ENCODE data around the gene HOXB13.

DNA sequence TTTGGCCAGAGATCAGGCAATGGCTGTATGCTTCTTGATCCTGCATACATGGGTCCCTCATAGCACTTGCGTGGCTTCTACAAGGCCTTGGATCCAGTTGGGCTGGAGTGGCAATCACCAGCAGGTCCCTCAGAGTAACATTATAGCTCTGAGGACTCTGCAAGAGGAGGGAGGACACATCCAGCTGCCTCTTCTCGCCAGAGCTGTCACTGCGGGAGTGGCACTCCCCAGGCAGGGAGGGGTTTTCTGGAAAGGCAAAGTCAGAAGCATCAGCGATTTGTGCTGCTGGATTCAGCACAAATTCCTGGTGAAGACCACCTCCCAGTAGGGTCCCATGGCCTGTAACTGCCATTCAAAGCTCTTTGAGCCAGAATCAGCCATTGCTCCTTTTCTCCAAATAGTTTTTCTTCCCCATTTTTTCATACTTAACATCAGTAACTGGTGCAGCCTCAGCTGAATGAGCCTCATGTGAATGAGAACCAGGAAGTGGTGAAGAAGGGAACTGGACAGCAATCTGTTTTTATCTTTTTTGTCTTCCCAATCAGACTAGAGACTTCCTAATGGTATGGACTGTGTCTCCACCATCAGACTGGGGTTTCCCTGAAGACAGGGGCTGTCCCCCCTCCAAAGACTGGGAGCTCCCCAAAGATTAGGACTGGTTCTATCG is 40.6 kb upstream of the HOXB13 start:
- TF ChIP-seq, protein P1, sequence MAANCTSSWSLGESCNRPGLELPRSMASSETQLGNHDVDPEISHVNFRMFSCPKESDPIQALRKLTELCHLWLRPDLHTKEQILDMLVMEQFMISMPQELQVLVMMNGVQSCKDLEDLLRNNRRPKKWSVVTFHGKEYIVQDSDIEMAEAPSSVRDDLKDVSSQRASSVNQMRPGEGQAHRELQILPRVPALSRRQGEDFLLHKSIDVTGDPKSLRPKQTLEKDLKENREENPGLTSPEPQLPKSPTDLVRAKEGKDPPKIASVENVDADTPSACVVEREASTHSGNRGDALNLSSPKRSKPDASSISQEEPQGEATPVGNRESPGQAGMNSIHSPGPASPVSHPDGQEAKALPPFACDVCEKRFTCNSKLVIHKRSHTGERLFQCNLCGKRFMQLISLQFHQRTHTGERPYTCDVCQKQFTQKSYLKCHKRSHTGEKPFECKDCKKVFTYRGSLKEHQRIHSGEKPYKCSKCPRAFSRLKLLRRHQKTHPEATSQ (CRISPR knock-in tag; IDR thresholded peaks at IDR 0.05; ENCODE audit: borderline replicate concordance) = no peak
- TF ChIP-seq PTBP1 (IDR thresholded peaks at IDR 0.05; ENCODE audit: low read depth, low read length, poor library complexity, severe bottlenecking) (no peak), POLR2AphosphoS5 (IDR thresholded peaks at IDR 0.05; ENCODE audit: low read depth, low read length) (no peak), MAFK (conservative IDR thresholded peaks at IDR 0.05 in 1 of 2, IDR thresholded peaks at IDR 0.05 in 1 of 2; ENCODE audit: low read length in 2 of 2) (no peak), MED8 (CRISPR knock-in tag; IDR thresholded peaks at IDR 0.05; ENCODE audit: insufficient replicate concordance) (no peak)
- TF ChIP-seq, protein P2, sequence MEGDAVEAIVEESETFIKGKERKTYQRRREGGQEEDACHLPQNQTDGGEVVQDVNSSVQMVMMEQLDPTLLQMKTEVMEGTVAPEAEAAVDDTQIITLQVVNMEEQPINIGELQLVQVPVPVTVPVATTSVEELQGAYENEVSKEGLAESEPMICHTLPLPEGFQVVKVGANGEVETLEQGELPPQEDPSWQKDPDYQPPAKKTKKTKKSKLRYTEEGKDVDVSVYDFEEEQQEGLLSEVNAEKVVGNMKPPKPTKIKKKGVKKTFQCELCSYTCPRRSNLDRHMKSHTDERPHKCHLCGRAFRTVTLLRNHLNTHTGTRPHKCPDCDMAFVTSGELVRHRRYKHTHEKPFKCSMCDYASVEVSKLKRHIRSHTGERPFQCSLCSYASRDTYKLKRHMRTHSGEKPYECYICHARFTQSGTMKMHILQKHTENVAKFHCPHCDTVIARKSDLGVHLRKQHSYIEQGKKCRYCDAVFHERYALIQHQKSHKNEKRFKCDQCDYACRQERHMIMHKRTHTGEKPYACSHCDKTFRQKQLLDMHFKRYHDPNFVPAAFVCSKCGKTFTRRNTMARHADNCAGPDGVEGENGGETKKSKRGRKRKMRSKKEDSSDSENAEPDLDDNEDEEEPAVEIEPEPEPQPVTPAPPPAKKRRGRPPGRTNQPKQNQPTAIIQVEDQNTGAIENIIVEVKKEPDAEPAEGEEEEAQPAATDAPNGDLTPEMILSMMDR (CRISPR knock-in tag; IDR thresholded peaks at IDR 0.05) = no peak

Data from HepG2 (cell line).